Raji (cell line): ENCODE results near the gene AJAP1.

ENCODE experiments used
- POLR2A ChIP-seq: IDR thresholded peaks from 2 replicates; pipeline ENCODE4 v1.6.1; 2011; ENCODE audit warnings: low read depth, low read length, control low read depth; ENCODE audit not compliant: insufficient read depth

Gene AJAP1, protein sequence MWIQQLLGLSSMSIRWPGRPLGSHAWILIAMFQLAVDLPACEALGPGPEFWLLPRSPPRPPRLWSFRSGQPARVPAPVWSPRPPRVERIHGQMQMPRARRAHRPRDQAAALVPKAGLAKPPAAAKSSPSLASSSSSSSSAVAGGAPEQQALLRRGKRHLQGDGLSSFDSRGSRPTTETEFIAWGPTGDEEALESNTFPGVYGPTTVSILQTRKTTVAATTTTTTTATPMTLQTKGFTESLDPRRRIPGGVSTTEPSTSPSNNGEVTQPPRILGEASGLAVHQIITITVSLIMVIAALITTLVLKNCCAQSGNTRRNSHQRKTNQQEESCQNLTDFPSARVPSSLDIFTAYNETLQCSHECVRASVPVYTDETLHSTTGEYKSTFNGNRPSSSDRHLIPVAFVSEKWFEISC

GRCh38 chr1:4653796-4654725 lies at the start of gene AJAP1:
AJAP1 (plus strand) TSS chr1:4654609; CDS start chr1:4655426, 817 bp downstream.
- no peak for TF ChIP-seq POLR2A

- TF ChIP-seq POLR2A: no peak
Observed at GRCh38 chr1:4605158-4605557, 49.3 kb upstream of the AJAP1 start.

DNA sequence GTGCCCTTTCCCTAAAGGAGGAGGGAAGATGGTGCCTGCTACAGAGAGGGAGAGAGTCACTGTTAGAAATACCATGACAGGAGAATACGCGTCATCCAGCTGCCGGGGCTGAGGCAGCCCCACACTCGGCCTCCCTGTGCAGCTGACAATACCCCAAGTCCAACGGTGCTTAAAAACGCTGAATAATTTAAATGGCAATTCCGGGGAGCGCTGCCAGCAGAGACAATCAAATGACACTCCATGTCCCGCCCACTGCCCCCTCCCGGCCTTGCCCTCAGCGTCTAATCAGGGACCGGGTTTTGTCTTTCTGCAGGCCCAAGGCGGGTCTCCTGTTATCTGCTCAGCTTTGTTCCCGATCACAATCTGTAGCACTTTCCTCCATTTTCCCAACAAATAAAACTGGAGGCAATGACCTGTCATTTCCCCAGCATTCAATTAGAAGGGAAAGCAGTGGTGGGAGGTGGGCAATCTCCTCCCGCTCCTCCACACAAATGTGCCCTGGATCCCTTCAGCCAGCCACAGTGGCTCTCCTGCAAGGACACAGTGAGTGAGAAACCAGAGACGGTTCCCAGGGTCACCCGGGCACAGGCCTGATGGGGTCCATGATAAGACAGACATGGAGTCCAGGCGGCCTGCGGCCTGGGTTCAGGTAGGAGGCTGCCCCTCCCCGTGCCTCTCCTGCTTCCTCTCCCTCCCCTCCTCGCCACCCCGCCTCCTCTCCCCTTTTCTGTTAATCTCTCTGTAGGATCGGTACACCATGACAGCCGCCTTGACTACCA lies 42.7 kb upstream of the AJAP1 start:
- no peak for TF ChIP-seq POLR2A

DNA sequence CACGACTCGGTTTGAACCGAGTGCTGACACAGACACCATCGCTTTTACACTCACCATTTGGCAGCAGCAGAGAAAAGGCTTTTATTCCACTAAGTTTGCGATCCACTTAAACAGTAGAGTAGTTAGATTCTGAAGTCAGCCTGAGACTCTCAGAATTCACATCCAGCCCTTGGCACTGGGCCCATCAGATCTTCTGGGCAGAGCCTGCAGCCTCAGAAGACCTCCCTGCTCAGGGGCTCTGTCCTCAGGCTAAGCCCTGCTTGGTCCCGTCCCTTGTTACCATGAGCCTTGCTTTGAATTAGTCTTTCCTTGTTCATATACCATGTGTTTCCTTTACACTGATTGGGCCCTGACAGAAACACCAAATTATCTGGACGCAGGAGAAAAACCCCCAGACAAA lies 41.4 kb upstream of the AJAP1 start:
- no peak for TF ChIP-seq POLR2A

- no peak for TF ChIP-seq POLR2A
Observed at GRCh38 chr1:4613606-4614370, 40.6 kb upstream of the AJAP1 start.

DNA sequence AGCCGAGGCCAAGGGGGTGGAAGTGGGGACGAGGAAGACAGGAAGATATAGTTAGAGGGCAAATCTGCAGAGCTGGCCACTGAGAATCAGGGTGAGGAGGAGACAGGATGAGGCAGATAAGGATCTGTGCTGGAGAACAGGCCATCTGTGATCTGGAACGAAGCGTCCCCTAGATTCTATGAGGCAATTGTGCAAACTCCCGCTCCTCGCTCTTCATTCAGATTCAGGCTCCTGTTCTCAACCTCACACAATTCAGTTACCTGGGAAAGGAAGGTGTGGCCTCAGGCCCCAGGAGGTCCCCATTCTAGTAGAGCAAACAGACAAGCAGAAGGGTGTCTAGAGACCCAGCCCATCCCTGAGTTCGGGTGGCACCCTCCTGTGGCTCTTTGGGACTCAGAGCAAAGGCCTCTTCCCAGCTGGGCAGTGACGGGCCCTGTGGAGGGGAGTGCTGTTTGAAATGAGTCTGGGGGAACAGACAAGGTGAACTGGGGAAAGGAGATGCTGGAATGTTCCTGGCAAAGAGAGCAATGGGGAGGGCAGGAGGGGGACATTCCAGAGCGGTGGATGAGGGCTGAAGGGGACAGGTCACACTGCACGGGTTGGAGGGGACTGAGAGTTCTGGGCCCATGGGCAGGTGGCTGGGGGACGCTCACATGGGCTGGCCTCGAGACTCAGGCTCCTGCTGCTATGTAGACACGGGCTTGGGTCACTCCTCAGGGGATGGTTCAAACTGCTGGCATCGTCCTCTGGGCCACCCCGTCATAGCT lies 39.9 kb upstream of the AJAP1 start:
- TF ChIP-seq POLR2A: no peak

DNA sequence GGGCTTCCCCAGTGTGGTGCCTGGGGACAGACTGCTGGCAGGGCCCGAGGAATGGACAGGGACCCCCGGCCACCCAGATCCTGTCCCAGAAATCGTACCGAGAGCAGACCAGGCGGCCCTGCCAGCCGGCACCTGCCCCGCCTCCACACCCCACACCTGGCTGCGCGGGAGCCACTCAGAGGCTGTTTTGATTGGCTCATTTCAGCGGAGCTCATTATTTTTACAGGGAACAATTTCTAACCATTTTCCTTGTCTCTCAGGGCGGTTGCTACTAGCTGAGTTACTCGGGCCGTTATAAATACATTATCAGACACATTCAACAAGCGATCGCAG lies 39.3 kb upstream of the AJAP1 start:
- no peak for TF ChIP-seq POLR2A

DNA sequence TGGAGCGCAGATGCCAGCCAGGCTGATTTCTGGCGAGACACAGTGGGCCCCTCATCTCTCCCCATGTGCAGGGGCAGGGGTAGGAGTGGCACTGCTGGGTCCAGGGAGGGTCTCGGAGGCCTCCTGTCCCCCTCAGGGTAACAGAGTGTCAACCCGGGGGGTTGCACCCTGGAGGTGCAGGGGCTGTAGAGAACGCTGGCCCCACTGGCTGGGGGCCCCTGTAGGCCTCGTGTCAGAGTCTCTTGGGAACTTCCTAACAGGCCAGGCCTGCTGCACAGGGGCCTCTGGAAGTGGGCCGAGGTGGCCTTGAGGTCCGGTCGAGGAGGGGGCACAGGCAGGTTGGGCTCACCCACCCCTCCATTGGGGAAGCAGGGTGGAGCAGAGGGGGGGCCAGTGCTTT lies 38.9 kb upstream of the AJAP1 start:
- TF ChIP-seq POLR2A: no peak

- TF ChIP-seq POLR2A: no peak
Observed at GRCh38 chr1:4616831-4617465, 37.5 kb upstream of the AJAP1 start.

GRCh38 chr1:4617506-4617905 lies 36.9 kb upstream of the AJAP1 start:
- TF ChIP-seq POLR2A: no peak

DNA sequence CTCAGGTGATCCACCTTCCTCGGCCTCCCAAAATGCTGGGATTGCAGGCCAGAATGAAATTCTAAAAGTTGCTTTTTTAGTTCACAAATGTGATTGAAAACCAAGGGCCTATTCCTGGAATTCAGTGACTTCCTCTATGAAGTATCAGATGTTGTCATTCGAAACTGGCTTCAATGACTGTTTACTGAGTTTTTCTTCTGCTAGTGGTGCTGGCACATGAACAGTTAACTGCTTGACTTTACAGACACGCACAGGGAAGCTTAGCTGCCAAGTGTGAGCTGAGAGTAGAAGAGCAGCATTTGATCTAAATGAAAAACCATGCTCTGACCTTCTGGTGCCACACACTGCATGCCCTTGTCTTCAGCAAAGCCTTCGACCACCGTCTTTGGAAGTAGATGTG lies 32.8 kb upstream of the AJAP1 start:
- no peak for TF ChIP-seq POLR2A

DNA sequence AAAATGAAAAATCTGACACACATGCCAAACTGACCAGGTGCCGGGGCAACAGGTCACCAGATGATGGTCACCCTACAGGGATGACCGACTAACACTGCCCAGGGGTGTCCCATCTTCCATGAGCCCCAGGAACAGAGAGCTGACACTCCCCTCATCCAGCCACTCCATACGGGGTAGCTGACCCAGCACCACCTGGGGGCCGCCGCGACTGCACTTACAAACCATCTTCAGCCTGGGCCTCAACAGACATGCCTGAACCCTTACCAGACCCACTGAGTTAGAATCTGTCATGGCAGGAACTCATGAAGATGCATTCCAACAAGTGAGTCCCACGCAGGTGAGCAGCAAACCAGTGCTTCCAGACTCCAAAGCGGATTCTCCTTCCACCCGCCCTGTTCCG lies 31.6 kb upstream of the AJAP1 start:
- TF ChIP-seq POLR2A: no peak

DNA sequence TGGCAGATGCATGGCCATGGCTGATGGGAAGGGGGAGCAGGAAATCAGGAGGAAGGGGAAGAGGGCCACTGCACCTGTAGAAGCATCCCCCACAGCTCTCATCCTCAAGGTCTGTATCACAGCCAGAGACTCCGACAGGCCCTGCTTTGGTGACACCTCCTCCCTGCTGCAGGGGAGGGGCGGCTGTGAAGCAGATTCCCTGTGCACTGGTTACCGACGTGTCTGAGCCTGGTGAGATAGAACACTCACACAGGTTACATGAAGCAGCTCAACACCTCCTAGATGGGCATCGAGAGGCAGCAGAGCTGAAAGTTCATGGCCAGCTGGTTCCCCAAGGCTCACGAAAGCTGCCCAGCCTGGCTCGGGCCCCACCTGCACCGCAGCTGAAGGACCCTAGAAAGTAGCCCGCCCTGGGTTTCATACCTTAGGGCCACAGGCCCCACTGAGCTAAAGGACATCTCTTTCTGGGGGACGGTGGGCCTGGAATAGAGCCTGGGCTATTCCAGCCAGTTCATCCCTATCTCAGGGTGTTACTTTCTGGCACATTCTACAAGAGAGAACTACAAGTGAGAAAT lies 30.2 kb upstream of the AJAP1 start:
- TF ChIP-seq POLR2A: no peak

DNA sequence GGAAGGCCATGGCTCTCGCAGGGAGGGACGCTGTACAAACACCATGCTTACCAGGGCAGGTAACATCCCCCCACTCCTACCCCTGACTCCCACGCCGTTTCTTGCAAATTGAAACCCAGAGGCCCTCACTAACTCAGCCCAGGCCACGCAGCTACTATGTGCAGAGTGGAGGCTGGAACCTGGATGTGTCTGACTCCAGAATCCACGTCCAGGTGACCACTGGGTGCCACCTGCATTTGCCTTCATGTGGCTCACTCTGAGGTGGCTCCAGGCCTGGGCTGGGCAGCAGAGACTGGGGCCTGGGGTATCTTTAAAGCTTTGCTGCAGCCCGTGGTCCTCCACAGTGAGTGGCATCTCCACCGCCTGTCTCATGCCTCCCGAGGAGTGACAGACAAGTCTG lies 29.6 kb upstream of the AJAP1 start:
- TF ChIP-seq POLR2A: no peak

DNA sequence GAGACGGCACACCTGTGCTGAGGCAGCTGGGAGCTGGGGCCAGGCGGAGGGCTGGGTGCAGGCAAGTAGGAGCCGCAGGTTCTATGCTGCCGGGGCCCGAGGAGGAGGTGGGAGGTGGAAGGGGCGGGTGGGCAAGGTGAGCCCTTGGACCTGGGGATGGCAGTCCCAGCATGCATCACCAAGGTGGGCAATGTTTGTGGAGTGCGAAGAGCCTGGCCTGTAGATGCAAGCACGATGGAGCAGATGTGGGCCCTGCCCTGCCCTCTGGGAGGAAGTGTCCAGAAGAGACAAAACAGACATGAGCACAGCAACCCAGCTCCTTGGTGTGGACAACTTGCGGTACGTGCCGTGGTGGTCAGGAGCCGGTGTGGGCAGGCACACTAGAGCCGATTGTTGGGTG lies 28.3 kb upstream of the AJAP1 start:
- no peak for TF ChIP-seq POLR2A
